GM12872 (cell line): ENCODE data around the gene NCOA1.
A peak's percentile ranks its signal among the peaks of the same experiment; 100 is the strongest.

Experiments
- CTCF ChIP-seq: IDR thresholded peaks from 3 replicates; pipeline ENCODE4 v1.5.1; 2011; ENCODE audit warnings: low read depth, mild to moderate bottlenecking, low read length, moderate library complexity; ENCODE audit not compliant: insufficient read depth

NCOA1 gene

DNA sequence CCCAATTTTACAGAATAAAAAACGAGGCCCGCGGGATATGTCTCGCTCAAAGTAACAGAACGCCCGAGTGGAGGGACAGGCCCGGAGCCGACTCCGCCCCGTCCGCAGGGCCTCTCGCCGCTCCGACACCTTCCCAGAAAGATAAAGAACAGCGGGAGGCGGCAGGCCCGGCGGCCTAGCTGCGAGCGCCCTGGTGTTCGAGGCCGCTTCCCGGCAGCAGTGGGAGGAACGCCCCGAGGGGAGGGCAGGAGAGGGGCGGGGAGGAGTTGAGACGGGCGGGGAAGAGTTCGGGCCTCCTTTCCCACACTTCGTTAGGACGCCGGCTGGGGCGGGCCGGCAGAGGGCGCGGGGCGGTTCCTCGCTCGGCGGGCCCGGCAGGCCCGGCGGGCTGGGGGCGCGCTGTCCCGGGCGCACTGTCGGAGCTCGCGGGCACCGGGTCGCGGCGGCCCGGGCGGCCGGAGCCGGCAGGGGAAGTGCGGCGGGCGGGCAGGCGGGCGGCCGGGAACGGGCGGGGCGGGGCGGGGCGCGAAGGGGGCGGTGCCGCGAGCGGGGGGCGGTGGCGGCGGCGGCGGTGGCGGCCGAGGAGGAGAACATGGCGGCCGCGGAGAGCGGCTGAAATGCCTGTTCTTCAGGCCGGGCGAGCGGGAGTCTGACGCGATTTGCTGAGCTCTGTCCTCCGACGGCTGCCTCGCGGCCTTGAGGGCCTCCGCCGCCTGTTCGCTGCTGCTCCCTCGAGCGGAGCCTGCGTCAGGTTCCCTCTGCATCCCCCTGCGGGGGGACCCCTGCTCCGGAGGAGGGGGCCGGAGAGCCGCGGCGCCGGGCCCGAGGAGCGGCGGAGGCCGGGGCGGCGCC lies at the start of gene NCOA1:
Gene NCOA1, plus strand, starts transcription at position 565 of the 852 bp plus-strand sequence. CDS start 167,424 bp downstream, outside the sequence.
- TF ChIP-seq CTCF = peak; percentile 27

DNA sequence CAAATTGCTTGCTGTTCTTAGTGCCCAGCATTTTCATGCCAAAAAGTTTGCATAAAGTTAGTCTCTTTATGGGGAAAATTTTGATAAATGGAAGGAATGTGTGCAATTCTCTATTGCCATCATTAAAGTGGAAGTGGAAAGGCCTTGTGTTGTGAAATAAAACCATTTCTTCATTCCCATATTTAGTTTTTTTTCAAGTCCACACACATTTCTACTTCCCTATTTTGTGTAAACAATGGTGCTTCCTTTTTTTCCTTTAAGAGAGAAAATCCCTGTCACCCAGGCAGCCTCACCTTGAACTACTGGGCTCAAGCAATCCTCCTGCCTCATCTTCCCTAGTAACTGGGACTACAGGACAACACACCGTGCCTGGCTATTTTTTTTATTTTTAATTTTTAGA lies 42.3 kb upstream of the NCOA1 start:
- no peak for TF ChIP-seq CTCF

- no peak for TF ChIP-seq CTCF
Measured at GRCh38 chr2:24449344-24449743, 41.7 kb upstream of the NCOA1 start.

DNA sequence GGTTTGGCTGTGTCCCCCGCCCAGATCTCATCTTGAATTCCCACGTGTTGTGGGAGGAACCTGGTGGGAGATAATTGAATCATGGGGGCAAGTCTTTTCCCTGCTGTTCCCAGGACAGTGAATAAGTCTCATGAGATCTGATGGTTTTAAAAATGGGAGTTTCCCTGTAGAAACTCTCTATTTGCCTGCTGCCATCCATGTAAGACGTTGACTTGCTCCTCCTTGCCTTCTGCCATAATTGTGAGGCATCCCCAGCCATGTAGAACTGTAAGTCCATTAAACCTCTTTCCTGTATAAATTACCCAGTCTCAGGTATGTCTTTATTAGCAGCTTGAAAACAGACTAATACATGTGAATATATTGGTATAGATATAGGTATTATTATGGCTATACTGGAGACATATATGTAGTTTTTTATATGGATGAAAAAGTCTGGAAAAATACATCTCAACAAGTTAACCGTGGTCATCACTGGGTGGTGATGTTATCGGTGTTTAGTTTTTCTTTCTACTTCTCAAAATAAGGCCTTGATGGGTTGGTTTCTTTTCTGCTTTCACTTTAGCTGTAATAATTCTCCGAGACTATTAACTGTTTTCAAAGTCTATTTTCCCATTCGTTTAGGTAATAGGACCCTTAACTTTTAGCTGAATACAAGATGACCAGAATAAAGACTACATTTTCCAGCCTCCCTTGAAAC lies 39.1 kb upstream of the NCOA1 start:
- TF ChIP-seq CTCF = no peak

GRCh38 chr2:24452502-24452885 lies 38.6 kb upstream of the NCOA1 start:
- TF ChIP-seq CTCF = no peak

DNA sequence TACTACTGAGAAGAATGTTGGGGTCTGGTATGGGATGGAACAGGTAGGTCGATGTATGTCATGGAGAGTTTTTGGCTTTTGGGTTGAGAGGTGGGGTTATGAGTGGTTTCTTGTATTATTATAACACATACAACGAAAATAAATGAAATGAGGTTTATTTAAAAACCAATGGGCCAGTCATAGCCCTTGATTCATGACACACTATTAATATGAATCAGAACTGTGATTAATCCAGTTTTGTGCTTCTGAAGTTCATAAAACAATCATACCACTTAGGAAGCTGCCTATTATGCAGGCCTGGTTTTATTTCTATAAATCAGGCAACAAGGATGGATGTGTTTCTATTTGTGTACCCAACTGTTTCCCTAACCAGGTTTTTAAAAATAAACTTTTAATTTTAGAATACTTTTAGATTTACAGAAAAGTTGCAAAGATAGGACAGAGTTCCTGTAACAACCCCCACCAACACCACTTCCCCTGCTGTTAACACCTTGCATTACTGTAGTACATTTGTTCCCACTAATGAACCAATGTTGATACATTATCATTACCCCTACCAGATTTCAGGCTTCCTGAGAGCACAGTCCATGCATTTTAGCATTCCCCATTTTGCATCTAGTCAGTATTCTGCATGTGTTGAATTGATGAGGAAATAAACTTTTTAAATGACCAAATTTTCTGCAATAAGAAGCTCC lies 37.5 kb upstream of the NCOA1 start:
- TF ChIP-seq CTCF = no peak

DNA sequence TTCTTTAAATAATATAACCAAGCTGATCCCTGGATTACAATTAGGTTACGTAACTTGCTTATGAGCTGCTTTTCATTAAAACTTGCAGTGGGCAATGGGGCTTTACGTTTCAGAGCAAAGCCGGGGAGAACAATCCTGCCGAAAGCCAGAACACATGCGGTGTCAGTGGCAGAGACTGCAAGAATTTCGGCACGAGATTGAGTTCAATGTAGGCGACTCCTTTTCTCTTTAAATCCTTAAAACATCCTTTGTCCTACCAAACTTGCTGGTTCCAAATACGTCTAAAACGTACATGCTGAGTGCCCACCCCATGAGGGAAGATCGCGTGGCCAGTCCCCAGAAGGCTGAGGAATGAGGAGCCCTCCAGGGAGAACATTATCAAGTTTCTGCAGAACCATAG lies 36.8 kb upstream of the NCOA1 start:
- no peak for TF ChIP-seq CTCF
